OCI-LY7 (cell line): ENCODE measurements around the gene PPIL6.

ENCODE experiments used
- EZH2phosphoT487 ChIP-seq: fragments of 200-600 bp; sonication (generic); IDR thresholded peaks from 2 replicates; pipeline ENCODE4 v1.6.1; 2018; ENCODE audit warnings: low read depth, borderline replicate concordance, mild to moderate bottlenecking, mixed run types, antibody characterized with exemption, low read length, moderate library complexity, mixed read lengths
- TF ChIP-seq, protein P1 (sequence below): fragments of 200-600 bp; sonication (generic); conservative IDR thresholded peaks from 2 replicates; pipeline ENCODE4 v1.5.1; 2014; ENCODE audit warnings: mild to moderate bottlenecking, antibody characterized with exemption, low read length, moderate library complexity, mixed read lengths

DNA sequence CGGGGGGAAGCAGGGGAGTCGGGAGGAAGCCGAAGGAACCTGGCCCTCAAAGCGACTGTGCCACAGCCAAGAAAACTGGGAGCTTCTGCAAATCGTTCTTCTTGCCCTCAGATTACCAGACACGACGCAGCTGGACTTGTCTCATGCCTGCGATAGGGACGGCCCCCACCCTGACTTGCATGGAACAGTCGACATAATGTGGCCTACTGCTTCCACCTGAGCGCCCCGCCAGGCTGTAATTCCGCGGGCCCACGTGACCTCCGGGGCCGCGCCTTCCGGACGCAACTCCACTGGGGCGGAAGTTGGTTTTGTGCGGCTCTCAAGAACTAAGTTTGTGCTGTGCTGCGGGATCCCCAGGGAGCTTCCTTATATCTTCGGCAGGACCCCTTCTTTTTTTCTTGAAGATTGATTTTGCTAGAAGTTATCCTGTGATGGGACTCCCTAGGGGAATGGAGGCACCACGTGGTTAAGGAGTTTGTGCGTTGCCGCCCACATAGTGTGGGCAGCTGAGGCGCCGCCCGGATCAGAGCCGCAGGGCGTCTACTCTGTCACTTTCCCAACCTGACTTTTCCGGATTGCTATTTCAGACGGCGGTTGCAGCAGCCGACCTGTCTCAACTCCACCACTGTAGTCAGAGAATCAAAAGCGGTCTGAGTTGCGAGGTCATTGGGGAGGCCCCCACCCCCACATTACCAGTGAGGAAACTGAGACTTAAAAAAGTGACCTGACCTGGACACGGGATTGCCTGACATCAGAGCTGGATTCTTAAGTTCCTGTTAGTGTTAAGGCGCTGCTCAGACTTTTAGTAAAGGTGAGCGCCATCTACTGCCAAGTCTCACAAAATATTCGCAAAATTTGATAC is 57.6 kb downstream of the PPIL6 start:
- TF ChIP-seq EZH2phosphoT487, result no peak
- TF ChIP-seq, protein P1, sequence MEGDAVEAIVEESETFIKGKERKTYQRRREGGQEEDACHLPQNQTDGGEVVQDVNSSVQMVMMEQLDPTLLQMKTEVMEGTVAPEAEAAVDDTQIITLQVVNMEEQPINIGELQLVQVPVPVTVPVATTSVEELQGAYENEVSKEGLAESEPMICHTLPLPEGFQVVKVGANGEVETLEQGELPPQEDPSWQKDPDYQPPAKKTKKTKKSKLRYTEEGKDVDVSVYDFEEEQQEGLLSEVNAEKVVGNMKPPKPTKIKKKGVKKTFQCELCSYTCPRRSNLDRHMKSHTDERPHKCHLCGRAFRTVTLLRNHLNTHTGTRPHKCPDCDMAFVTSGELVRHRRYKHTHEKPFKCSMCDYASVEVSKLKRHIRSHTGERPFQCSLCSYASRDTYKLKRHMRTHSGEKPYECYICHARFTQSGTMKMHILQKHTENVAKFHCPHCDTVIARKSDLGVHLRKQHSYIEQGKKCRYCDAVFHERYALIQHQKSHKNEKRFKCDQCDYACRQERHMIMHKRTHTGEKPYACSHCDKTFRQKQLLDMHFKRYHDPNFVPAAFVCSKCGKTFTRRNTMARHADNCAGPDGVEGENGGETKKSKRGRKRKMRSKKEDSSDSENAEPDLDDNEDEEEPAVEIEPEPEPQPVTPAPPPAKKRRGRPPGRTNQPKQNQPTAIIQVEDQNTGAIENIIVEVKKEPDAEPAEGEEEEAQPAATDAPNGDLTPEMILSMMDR, result peak; percentile 90
